Measurements from ENCODE around the gene SIGLEC12. TPM values are rescaled to one million over a fixed set of nuclear protein-coding genes. Genes with fewer than 3 reads are reported as not detected.
A peak's percentile ranks its signal among the peaks of the same experiment; 100 is the strongest.

The SIGLEC12 gene
- total RNA-seq (0.99 TPM), polyA plus RNA-seq (1.1 TPM)
- long read RNA-seq, donor 1, result 0 reads
- long read RNA-seq, donor 2, partial matches to known transcripts, result 0 of 1 reads
- long read RNA-seq, donor 2, other reads (novel, unspliced or antisense), result 0 of 1 reads
- long read RNA-seq, donor 3, partial matches to known transcripts, result 0 of 1 reads
- long read RNA-seq, donor 3, other reads (novel, unspliced or antisense), result 0 of 1 reads
- long read RNA-seq, donor 4, result 0 reads
- long read RNA-seq, donor 5, result 0 reads
- long read RNA-seq, donor 6, result 0 reads
- long read RNA-seq, donor 7, partial matches to known transcripts, result 0 of 1 reads
- long read RNA-seq, donor 7, other reads (novel, unspliced or antisense), result 0 of 1 reads
- long read RNA-seq, donor 8, result 0 reads
- long read RNA-seq, donor 9, result 0 reads
- long read RNA-seq, donor 10, partial matches to known transcripts, result 0 of 1 reads
- long read RNA-seq, donor 10, other reads (novel, unspliced or antisense), result 0 of 1 reads

DNA sequence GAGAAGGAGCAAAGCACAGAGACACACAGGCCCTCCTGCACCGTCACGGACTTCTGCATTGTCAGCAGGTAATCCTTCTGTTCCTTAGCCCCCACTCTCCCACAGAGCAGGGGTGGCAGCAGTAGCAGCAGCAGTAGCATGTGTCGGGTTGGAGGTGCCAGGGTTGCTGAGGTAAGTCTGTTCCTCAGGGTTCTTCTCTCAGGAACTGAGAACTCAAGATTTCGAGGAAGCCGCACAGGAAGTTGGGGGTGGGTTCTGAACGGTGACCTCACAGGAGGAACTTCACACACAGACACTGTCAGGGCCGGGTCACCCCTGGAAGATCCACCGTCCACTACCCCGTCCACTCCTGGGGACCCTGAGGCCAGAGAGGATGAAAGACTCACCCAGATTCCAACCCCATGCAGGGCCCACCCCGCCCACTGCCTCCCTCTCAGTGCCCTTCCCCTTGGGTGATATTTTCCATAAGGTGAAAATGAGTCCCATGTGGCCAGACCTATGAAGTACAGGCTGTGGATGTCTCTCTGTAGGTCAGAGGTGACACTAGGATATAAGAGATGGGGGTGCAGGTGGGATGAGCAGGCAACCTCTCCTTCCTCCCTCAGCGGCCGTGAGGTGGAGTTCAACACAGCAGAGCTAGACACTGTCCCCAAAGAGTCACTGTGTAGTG, at the start of gene SIGLEC12:
SIGLEC12 (minus strand) TSS at position 207 of the 670 bp plus-strand sequence; CDS start at position 140, 67 bp downstream.
- peak in 2 of 9 donors; percentile 11 to 14 for DNase-seq (ENCODE audit: low read depth in 6 of 9, low spot score in 9 of 9)
- no peaks in the 10 kb centered on the region for H3K27me3 ChIP-seq (ENCODE audit: control insufficient read depth in 2 of 2, insufficient read depth in 1 of 2, low read length in 1 of 2)
- H3K4me1 ChIP-seq (ENCODE audit: control insufficient read depth in 2 of 2, insufficient read depth in 2 of 2, low read length in 2 of 2), result no peaks in the 10 kb centered on the region
- H3K36me3 ChIP-seq (ENCODE audit: control insufficient read depth in 2 of 2, insufficient read depth in 2 of 2, low read length in 1 of 2), result no peaks in the 10 kb centered on the region
- 39% methylated on average over 12 of the region's 12 CpGs for WGBS
- H3K27ac ChIP-seq (ENCODE audit: low read depth in 1 of 2, low read length in 1 of 2), result no peak within 1 kb of the TSS
- H3K4me3 ChIP-seq (ENCODE audit: low read length in 2 of 2), result no peak within 1 kb of the TSS
- no peaks in the 10 kb centered on the region for H3K9me3 ChIP-seq (ENCODE audit: control insufficient read depth in 2 of 2, insufficient read depth in 1 of 2, low read length in 1 of 2)

DNA sequence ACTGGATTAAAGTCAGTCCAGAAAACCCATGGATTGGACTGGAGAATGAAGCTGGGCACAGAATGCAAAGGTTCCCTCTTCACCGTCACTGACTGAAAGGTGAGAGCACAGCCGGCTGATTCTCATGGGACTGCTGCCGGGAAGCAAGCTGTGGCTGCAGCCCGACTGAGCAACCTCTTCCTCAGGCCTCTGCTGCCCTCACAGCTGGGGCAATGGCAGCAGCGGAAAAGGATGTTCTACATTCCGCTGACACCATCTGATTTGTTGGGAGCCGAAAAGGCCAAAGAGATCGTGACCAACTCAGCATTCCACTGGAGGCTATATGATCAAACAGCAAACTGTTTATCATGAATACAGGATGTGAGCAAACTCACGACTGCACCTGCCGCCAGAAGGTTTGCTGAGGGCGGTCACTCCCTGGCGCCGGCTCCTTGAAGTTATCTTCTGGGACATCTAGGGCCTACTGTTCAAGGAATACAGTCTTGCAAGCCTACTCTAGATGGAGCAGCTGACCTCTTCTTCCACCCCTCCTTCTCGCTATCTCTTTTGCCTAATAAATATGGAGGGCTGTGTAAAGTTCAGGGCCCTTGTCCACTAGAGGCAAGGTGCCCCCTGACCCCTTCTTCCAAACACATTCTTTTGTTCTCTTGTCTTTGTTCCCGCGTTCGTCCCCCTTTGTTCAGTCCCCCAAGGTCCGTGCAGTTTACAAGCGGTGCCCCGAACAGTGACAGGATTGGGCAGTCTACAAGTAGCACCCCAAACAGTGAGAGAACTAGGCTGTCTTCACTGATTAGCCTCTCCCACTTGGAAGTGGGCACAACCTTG, 49.5 kb upstream of the SIGLEC12 start:
- Histone ChIP-seq H3K27ac (ENCODE audit: low read depth in 1 of 2, low read length in 1 of 2) (no peak overlapping the region), H3K4me1 (ENCODE audit: control insufficient read depth in 2 of 2, insufficient read depth in 2 of 2, low read length in 2 of 2) (peaks cover 0 to 8% of the 10 kb centered on the region in 2 donors), H3K4me3 (ENCODE audit: low read length in 2 of 2) (no peak overlapping the region), H3K9me3 (ENCODE audit: control insufficient read depth in 2 of 2, insufficient read depth in 1 of 2, low read length in 1 of 2) (no peaks in the 10 kb centered on the region), H3K36me3 (ENCODE audit: control insufficient read depth in 2 of 2, insufficient read depth in 2 of 2, low read length in 1 of 2) (no peaks in the 10 kb centered on the region), H3K27me3 (ENCODE audit: control insufficient read depth in 2 of 2, insufficient read depth in 1 of 2, low read length in 1 of 2) (peaks cover 5 to 8% of the 10 kb centered on the region in 2 donors)
- DNase-seq (ENCODE audit: low read depth in 6 of 9, low spot score in 9 of 9), result no peak
- 84% methylated on average over 20 of the region's 20 CpGs for WGBS

DNA sequence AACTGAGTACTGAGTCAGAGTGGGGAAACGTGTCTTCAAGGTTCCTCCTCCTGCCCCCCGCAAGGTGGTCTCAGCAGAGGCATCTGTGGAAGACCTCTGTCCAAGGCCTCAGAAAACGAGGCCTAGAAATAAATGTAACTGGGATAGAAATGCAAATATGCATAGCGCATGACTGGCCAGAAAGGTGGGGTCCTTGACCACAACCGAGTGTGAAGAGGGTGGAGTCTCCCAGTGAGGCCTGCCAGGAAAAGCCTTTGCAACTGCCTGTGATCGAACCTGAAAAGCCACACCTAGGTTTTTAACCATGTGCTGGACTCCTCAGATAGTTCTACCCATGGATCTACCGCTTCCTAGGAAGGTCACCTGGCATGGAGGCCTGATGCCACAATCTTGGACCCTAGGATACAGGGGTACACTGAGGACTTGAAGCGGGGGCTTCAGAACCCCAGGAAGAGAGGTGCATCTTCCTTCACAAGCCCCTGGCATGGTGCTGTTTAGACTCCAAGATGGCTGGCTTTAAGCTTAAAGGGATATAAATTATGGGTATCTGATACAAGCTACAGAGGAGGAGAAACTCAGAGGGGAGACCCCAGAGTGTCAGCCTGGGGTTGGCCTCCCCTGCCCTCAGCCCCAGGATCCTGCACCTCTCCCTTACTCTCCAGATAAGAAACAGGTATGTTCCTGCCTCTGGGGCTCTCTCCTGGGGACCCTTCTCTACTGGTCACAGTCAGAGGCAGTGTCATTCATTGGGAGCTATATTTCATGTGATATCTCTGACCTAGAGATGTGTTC, 48.1 kb upstream of the SIGLEC12 start:
- Histone ChIP-seq H3K4me3 (ENCODE audit: low read length in 2 of 2) (no peak overlapping the region), H3K4me1 (ENCODE audit: control insufficient read depth in 2 of 2, insufficient read depth in 2 of 2, low read length in 2 of 2) (peaks cover 0 to 8% of the 10 kb centered on the region in 2 donors), H3K36me3 (ENCODE audit: control insufficient read depth in 2 of 2, insufficient read depth in 2 of 2, low read length in 1 of 2) (no peaks in the 10 kb centered on the region), H3K27me3 (ENCODE audit: control insufficient read depth in 2 of 2, insufficient read depth in 1 of 2, low read length in 1 of 2) (peaks cover 5 to 8% of the 10 kb centered on the region in 2 donors), H3K9me3 (ENCODE audit: control insufficient read depth in 2 of 2, insufficient read depth in 1 of 2, low read length in 1 of 2) (no peaks in the 10 kb centered on the region), H3K27ac (ENCODE audit: low read depth in 1 of 2, low read length in 1 of 2) (no peak overlapping the region)
- DNase-seq (ENCODE audit: low read depth in 6 of 9, low spot score in 9 of 9), result no peak
- 81% methylated on average over 8 of the region's 8 CpGs for WGBS

DNA sequence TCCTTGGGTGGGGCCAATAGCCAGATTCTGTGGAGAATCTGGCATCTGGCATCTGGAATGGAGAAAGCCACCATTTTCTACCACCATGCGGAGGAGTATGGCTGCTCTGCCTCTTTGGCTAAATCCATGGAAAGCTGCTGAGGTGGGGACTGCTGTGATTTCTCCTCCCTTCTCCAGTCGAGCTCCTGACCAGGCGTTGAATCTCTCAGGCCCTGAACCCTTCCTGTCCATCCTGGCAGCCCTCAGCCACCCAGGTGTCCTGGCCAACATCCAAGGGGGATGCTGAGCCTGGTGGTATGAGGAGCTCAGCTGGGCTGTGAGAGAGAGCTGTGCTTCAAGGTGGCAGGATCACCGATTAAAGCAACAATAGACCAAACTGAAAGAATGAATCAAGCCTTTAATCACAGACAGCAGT, 47.3 kb upstream of the SIGLEC12 start:
- Histone ChIP-seq H3K36me3 (ENCODE audit: control insufficient read depth in 2 of 2, insufficient read depth in 2 of 2, low read length in 1 of 2) (no peaks in the 10 kb centered on the region), H3K27ac (ENCODE audit: low read depth in 1 of 2, low read length in 1 of 2) (no peak overlapping the region), H3K4me1 (ENCODE audit: control insufficient read depth in 2 of 2, insufficient read depth in 2 of 2, low read length in 2 of 2) (peaks cover 0 to 8% of the 10 kb centered on the region in 2 donors), H3K27me3 (ENCODE audit: control insufficient read depth in 2 of 2, insufficient read depth in 1 of 2, low read length in 1 of 2) (peaks cover 5 to 8% of the 10 kb centered on the region in 2 donors), H3K9me3 (ENCODE audit: control insufficient read depth in 2 of 2, insufficient read depth in 1 of 2, low read length in 1 of 2) (no peaks in the 10 kb centered on the region), H3K4me3 (ENCODE audit: low read length in 2 of 2) (no peak overlapping the region)
- 92% methylated on average over 4 of the region's 4 CpGs for WGBS
- DNase-seq (ENCODE audit: low read depth in 6 of 9, low spot score in 9 of 9), result no peak

DNA sequence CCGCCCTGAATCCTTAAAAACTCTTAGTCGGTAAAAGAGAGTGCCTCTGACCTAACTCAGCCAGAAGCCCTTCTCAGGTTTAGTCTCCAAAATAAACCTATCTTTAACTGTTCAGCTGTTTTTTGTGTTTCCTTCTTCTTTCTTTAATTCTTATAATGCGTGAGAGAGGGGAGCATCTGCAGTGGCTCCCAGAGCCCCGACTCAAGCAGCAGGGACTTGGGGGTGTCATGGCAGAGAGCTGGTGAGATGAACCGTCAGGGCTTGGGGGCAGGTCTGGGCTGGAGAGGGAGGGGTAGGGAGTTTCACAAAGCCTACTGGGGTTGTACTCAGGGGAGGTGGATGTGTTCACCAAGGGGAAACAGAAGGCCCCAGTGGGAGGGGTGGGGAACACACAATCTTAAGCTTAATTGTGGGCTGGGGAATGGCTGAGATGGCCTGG, 46.6 kb upstream of the SIGLEC12 start:
- H3K9me3 ChIP-seq (ENCODE audit: control insufficient read depth in 2 of 2, insufficient read depth in 1 of 2, low read length in 1 of 2), result no peaks in the 10 kb centered on the region
- H3K36me3 ChIP-seq (ENCODE audit: control insufficient read depth in 2 of 2, insufficient read depth in 2 of 2, low read length in 1 of 2), result no peaks in the 10 kb centered on the region
- WGBS, result 47% methylated on average over 5 of the region's 5 CpGs
- H3K27me3 ChIP-seq (ENCODE audit: control insufficient read depth in 2 of 2, insufficient read depth in 1 of 2, low read length in 1 of 2), result peaks cover 5 to 6% of the 10 kb centered on the region in 2 donors
- H3K4me3 ChIP-seq (ENCODE audit: low read length in 2 of 2), result no peak overlapping the region
- H3K27ac ChIP-seq (ENCODE audit: low read depth in 1 of 2, low read length in 1 of 2), result no peak overlapping the region
- DNase-seq (ENCODE audit: low read depth in 6 of 9, low spot score in 9 of 9), result no peak
- H3K4me1 ChIP-seq (ENCODE audit: control insufficient read depth in 2 of 2, insufficient read depth in 2 of 2, low read length in 2 of 2), result peaks cover 0 to 8% of the 10 kb centered on the region in 2 donors

DNA sequence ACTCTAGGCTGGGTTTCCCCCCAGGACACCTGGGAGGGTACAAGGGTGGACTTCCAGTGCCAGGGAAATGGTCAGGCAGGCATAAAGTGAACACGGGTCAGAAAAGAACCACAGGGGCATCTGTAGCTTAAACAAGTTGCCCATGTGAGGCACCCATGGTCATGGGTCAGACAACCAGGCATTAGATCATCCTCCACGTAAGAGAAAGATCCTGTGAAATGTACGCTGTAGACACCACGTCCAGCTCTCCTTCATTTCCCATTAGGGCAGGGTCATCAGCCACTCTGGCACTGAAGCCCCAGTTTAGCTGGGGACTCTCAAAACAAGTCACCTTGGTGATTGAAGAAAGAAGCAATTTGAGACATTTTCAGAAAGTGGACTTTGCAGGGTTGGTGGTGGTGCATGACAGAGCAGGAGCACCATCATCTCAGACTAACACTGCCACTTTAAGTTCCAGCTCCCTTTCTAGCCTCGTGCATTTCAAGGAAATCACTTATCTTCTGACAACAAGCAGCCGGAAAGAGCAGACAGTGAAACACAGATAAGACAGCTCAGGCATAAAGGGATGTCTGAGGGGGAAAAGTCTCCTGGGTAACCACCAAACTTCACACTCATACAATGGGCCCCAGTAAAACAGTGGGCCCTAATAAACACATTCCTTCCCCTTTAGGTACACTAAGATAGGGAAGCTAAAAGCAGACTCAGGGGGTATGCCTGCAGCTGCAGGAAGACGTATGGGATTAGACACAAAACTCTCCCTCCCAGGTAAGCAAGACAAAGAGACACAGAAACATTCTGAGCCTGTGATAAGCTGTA, 46.0 kb upstream of the SIGLEC12 start:
- 36% methylated on average over 7 of the region's 7 CpGs for WGBS
- H3K27me3 ChIP-seq (ENCODE audit: control insufficient read depth in 2 of 2, insufficient read depth in 1 of 2, low read length in 1 of 2), result peaks cover 2 to 5% of the 10 kb centered on the region in 2 donors

DNA sequence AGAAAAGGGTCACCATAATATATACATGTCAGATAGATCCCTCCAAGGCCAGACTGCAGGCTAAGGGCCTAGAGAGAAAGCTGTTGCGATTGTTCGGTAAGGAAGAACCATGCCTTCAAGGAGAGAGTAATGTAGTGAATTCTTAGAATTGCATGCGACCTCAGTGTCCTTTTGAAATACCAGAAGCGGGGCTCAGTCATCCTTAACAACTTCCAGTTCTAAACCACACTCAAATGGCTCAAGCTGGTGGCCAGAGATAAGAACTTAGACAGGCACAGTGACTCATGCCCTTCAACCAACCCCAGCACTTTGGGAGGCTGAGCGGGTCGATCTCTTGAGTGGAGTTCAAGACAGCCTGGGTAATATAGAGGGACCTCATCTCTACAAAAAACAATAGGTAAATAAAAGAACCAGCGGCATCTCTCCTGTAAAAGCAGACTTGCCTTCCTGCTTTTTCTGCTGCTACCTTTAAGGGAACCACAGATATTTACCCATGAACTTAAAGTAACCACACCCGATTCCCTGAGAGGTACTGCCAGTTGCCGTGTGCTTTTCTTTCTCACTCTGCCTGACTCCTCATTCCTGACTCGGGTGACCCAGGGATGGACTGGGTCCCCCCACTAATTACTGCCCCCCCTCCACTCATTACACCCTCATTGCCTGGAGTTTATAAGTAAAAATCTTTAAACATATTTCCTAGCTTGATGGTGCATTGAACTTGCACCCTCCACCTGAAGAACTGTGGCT, 45.2 kb upstream of the SIGLEC12 start:
- Histone ChIP-seq H3K4me1 (ENCODE audit: control insufficient read depth in 2 of 2, insufficient read depth in 2 of 2, low read length in 2 of 2) (peaks cover 0 to 8% of the 10 kb centered on the region in 2 donors), H3K9me3 (ENCODE audit: control insufficient read depth in 2 of 2, insufficient read depth in 1 of 2, low read length in 1 of 2) (no peaks in the 10 kb centered on the region), H3K4me3 (ENCODE audit: low read length in 2 of 2) (no peak overlapping the region), H3K36me3 (ENCODE audit: control insufficient read depth in 2 of 2, insufficient read depth in 2 of 2, low read length in 1 of 2) (no peaks in the 10 kb centered on the region), H3K27ac (ENCODE audit: low read depth in 1 of 2, low read length in 1 of 2) (no peak overlapping the region), H3K27me3 (ENCODE audit: control insufficient read depth in 2 of 2, insufficient read depth in 1 of 2, low read length in 1 of 2) (peaks cover 2 to 5% of the 10 kb centered on the region in 2 donors)
- DNase-seq (ENCODE audit: low read depth in 6 of 9, low spot score in 9 of 9), result no peak
- WGBS, result 8% methylated on average over 10 of the region's 10 CpGs

More for the DNA sequence above, 46.0 kb upstream of the SIGLEC12 start:
- no peak for DNase-seq (ENCODE audit: low read depth in 6 of 9, low spot score in 9 of 9)
- no peaks in the 10 kb centered on the region for H3K36me3 ChIP-seq (ENCODE audit: control insufficient read depth in 2 of 2, insufficient read depth in 2 of 2, low read length in 1 of 2)
- H3K4me1 ChIP-seq (ENCODE audit: control insufficient read depth in 2 of 2, insufficient read depth in 2 of 2, low read length in 2 of 2), result peaks cover 0 to 8% of the 10 kb centered on the region in 2 donors
- H3K4me3 ChIP-seq (ENCODE audit: low read length in 2 of 2), result no peak overlapping the region
- no peak overlapping the region for H3K27ac ChIP-seq (ENCODE audit: low read depth in 1 of 2, low read length in 1 of 2)
- no peaks in the 10 kb centered on the region for H3K9me3 ChIP-seq (ENCODE audit: control insufficient read depth in 2 of 2, insufficient read depth in 1 of 2, low read length in 1 of 2)
